ENCODE measurements around the gene ING5. TPM values are rescaled to one million over a fixed set of nuclear protein-coding genes. Genes with fewer than 3 reads are reported as not detected.
A peak's percentile ranks its signal among the peaks of the same experiment; 100 is the strongest.

ING5 gene
- polyA plus RNA-seq, 1 experiment = 27.0 TPM

GRCh38 chr2:241655516-241656189, 46.2 kb upstream of the ING5 start:
- POLR2A ChIA-PET = interaction anchor here (0.6 kb wide), 1 partner anchor 288 kb away, joined by 4 read pairs; no protein-coding TSS in a partner anchor
- no peak for TF ChIP-seq CTCF (IDR thresholded peaks at IDR 0.05; ENCODE audit: insufficient read depth, low read depth, low read length)
- Histone ChIP-seq H3K36me3 (ENCODE audit: control insufficient read depth, insufficient read depth, low read length) (peaks cover 42% of the 10 kb centered on the region), H3K4me3 (ENCODE audit: low read depth, low read length) (no peak overlapping the region), H3K27me3 (ENCODE audit: control insufficient read depth, insufficient read depth, low read length) (no peaks in the 10 kb centered on the region)
- CTCF ChIA-PET = no interaction called here
- no peak for DNase-seq (ENCODE audit: low read depth)

GRCh38 chr2:241656190-241656741, 45.6 kb upstream of the ING5 start:
- Histone ChIP-seq H3K27me3 (ENCODE audit: control insufficient read depth, insufficient read depth, low read length) (no peaks in the 10 kb centered on the region), H3K4me3 (ENCODE audit: low read depth, low read length) (no peak overlapping the region), H3K36me3 (ENCODE audit: control insufficient read depth, insufficient read depth, low read length) (peaks cover 43% of the 10 kb centered on the region)
- CTCF ChIA-PET = no interaction called here
- no peak for DNase-seq (ENCODE audit: low read depth)
- POLR2A ChIA-PET = interaction anchor here (0.6 kb wide), 1 partner anchor 289 kb away, joined by 4 read pairs; no protein-coding TSS in a partner anchor
- no peak for TF ChIP-seq CTCF (IDR thresholded peaks at IDR 0.05; ENCODE audit: insufficient read depth, low read depth, low read length)

GRCh38 chr2:241657786-241658254, 44.0 kb upstream of the ING5 start:
- H3K4me3 ChIP-seq (ENCODE audit: low read depth, low read length) = no peak overlapping the region
- CTCF ChIA-PET = interaction anchor here (0.8 to 5.7 kb wide), 4 partner anchors 10 to 806 kb away, joined by 3 to 49 read pairs (median 4); no protein-coding TSS in a partner anchor
- H3K36me3 ChIP-seq (ENCODE audit: control insufficient read depth, insufficient read depth, low read length) = peaks cover 39% of the 10 kb centered on the region
- no peak for TF ChIP-seq CTCF (IDR thresholded peaks at IDR 0.05; ENCODE audit: insufficient read depth, low read depth, low read length)
- H3K27me3 ChIP-seq (ENCODE audit: control insufficient read depth, insufficient read depth, low read length) = no peaks in the 10 kb centered on the region
- POLR2A ChIA-PET = no interaction called here
- DNase-seq (ENCODE audit: low read depth) = no peak

- no peak for DNase-seq (ENCODE audit: low read depth)
- Histone ChIP-seq H3K36me3 (ENCODE audit: control insufficient read depth, insufficient read depth, low read length) (peaks cover 36% of the 10 kb centered on the region), H3K4me3 (ENCODE audit: low read depth, low read length) (no peak overlapping the region), H3K27me3 (ENCODE audit: control insufficient read depth, insufficient read depth, low read length) (no peaks in the 10 kb centered on the region)
- ChIA-PET CTCF (interaction anchor here (0.6 to 5.7 kb wide), 16 partner anchors 10 to 809 kb away, joined by 3 to 49 read pairs (median 4); partner anchors contain the start of gene D2HGDH), POLR2A (no interaction called here)
- TF ChIP-seq CTCF (IDR thresholded peaks at IDR 0.05; ENCODE audit: insufficient read depth, low read depth, low read length) = no peak
These were observed 43.5 kb upstream of the ING5 start for GRCh38 chr2:241658296-241658695.

GRCh38 chr2:241659150-241659739, 42.6 kb upstream of the ING5 start:
- POLR2A ChIA-PET = no interaction called here
- Histone ChIP-seq H3K27me3 (ENCODE audit: control insufficient read depth, insufficient read depth, low read length) (no peaks in the 10 kb centered on the region), H3K36me3 (ENCODE audit: control insufficient read depth, insufficient read depth, low read length) (peaks cover 34% of the 10 kb centered on the region), H3K4me3 (ENCODE audit: low read depth, low read length) (no peak overlapping the region)
- DNase-seq (ENCODE audit: low read depth) = no peak
- peak; percentile 76 for TF ChIP-seq CTCF (IDR thresholded peaks at IDR 0.05; ENCODE audit: insufficient read depth, low read depth, low read length)
- CTCF ChIA-PET = interaction anchor here (0.6 to 5.7 kb wide), 27 partner anchors 10 to 815 kb away, joined by 3 to 49 read pairs (median 3); partner anchors contain the start of genes D2HGDH and DTYMK

All from BJ (cell line).